Inflammatory macrophage (primary cell): ENCODE results near the gene ZNRF4.

Source experiments
- DNase-seq, 2 donors: peaks; one replicate each; pipeline ENCODE4 v3.0.0-alpha.2; 2020 to 2022

ZNRF4 gene

DNA sequence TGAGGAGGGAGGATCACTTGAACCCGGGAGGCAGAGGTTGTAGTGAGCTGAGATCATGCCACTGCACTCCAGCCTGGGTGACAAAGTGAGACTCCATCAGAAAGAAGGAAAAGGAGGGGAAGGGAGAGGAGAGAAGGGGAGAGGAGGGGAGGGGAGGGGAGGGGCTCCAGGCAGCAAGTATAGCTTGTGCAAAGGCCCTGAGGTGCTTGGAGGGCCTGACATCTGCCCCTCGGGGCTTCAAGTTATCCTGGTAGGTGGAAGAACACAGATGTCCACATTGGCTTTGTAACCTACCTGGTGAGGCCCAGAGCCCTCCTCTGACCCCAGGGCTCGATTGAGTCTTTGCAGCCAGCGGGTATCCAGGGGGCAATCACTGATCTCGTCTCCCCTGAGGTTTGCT is 11.5 kb upstream of the ZNRF4 start:
- no peak for DNase-seq

- no peak for DNase-seq
Observed at GRCh38 chr19:5444431-5444830, 10.8 kb upstream of the ZNRF4 start.

DNA sequence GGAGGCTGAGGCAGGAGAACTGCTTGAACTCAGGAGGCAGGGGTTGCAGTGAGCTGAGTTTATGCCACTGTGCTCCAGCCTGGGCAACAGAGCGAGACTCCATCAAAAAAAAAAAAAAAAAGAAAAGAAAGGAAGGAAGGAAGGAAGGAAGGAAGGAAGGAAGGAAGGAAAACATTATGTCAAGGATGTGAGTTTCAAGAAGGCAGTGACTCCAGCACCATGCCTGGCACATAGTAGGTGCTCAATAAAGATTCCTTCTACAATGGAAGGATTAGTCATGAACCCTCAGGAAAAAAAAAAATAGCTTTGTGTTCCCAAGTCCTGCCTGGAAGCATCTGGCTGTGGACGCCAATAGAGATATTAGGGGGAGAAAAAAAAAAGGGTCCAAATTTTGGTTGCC is 10.1 kb upstream of the ZNRF4 start:
- DNase-seq: no peak

GRCh38 chr19:5445561-5446055 is 9.6 kb upstream of the ZNRF4 start:
- no peak for DNase-seq

- DNase-seq: no peak
Observed at GRCh38 chr19:5447700-5448311, 7.4 kb upstream of the ZNRF4 start.

- no peak for DNase-seq
Observed at GRCh38 chr19:5448374-5448773, 6.8 kb upstream of the ZNRF4 start.

GRCh38 chr19:5450482-5451126 is 4.6 kb upstream of the ZNRF4 start:
- DNase-seq: peak; percentile 3 to 24

DNA sequence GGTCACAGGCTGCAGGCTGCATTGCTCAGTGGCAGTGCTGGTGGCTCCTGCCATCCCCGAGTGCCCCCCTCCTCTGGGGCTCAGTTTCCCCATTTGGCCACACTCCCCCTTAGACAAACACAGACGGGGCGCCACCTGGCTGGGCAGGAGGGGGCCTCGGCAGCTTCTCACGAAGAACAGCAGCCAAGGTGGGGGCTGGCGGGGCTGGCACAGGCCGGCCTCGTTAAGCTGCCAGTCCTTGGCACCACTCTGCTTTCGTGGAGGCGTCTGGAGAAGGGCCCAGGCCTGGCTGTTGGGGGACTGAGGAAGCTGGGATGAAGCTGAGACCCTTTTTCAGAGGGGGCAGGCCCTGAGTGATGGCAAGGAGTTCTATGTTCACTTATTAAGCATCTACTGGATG is 3.7 kb upstream of the ZNRF4 start:
- no peak for DNase-seq

GRCh38 chr19:5452594-5453565 is 2.3 kb upstream of the ZNRF4 start:
- peak in 1 of 2 donors; percentile 7 for DNase-seq

DNA sequence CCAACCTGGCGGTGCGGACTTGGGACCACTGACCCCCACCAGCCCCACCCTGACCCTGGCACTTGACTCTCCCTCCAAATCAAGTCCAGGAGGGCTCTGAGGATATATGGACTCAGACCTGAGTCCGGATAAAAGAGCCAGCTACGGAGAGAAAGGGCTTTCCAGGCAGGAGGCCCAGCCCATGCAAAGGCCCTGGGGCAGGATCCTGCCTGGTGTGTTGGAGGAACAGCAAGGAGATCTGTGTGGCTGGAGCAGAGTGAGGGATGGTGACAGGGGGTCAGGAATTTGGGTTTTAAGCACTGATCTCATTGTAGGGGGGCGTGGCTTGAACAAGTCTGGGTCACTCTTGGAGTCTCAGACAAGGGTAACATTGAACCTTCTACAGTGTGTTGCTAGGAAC is 474 bp upstream of the ZNRF4 start:
- no peak for DNase-seq

DNA sequence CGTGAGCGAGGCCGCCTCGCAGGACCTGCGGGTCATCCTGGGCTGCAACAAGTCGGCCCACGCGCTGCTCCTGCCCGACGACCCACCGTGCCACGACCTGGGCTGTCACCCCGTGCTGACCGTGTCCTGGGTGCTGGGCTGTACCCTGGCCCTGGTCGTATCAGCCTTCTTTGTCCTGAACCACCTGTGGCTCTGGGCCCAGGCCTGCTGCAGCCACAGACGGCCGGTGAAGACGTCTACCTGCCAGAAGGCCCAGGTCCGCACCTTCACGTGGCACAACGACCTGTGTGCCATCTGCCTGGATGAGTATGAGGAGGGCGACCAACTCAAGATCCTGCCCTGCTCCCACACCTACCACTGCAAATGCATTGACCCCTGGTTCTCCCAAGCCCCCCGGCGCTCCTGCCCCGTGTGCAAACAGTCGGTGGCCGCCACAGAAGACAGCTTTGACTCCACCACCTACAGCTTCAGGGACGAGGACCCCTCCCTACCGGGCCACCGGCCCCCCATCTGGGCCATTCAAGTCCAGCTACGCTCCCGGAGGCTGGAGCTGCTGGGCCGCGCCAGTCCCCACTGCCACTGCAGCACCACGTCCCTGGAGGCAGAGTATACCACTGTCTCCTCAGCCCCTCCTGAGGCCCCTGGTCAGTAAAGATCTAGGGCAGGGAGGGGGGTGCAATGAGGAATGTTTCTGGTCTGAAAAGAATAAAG is 1.1 kb downstream of the ZNRF4 start:
- no peak for DNase-seq

DNA sequence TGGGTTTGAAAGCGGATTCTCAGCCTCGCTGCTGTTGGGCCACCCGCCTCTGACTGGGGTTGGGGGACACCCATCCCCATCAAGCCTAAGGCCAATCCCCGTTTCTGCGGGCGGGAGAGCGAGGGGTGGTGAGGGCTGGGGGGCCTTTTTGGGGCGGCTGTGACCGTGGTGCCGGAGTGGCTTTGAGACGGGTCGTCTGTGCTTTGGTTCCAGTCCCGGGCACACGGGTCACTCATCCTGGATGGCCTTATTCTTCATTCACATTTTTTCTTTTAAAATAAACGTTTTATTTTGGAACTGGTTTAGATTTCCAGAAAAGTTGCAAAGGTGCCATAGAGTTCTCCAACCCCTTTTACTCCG is 1.6 kb downstream of the ZNRF4 start:
- DNase-seq: no peak

DNA sequence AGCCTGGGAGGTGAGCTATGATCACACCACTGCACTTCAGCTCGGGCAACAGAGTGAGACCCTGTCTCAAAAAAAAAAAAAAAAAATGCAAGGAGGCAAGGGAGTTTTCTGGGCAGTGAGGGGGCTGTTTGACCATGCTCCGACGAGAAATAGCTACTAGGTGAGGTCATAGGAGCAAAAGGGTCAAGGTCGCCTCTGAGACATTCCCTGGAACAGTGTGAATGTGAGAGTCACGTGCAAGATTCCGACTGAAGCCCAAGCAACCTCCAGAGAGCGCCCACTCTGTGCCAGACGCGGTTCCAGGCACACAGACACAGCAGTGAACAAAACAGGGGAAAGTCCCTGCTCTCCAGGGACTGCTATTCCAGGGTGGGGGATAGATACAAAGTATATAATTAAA is 2.5 kb downstream of the ZNRF4 start:
- DNase-seq: no peak

GRCh38 chr19:5458420-5458819 is 3.2 kb downstream of the ZNRF4 start:
- DNase-seq: no peak

GRCh38 chr19:5459360-5459759 is 4.1 kb downstream of the ZNRF4 start:
- DNase-seq: no peak

DNA sequence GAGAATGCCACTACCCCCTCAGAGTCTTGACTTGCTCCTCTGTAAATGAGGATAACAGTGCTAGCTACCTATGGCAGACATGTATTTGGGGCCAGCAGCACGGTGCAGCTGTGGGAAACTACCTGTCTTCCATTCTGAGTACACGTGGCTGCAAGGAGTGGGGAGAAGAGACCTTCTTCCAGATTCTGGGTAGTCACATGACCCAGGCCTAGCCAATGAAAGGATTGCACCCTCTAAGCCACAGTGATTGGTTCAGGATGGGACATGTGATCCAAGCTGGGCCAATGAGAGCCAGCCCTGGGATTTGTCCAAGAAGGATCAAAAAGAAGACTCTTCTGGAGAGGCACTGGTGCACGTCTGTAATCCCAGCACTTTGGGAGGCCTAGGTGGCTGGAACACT is 5.5 kb downstream of the ZNRF4 start:
- no peak for DNase-seq

GRCh38 chr19:5463959-5464358 is 8.7 kb downstream of the ZNRF4 start:
- DNase-seq: no peak

- DNase-seq: no peak
Observed at GRCh38 chr19:5466072-5466471, 10.9 kb downstream of the ZNRF4 start.

- no peak for DNase-seq
Observed at GRCh38 chr19:5466814-5467291, 11.6 kb downstream of the ZNRF4 start.

- DNase-seq: no peak
Observed at GRCh38 chr19:5470264-5470671, 15.1 kb downstream of the ZNRF4 start.

DNA sequence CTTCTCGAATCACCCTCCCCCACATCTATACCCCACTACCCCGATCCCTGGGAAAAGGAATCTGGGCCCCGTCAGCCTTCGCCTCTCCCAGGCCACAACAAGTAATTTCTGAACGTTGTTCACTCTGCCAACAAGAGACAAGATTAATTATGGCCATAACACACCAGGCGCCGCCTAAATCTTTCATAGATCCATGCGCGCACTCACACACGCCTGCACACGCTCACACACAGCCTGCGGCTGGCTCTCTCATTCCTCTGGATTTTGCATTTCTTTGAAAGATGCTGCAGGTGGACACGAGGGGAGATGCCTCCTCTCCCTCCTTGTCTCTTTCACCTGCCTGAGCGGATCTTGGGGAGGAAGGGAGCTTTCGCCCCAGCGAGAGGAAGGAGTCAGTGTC is 17.1 kb downstream of the ZNRF4 start:
- no peak for DNase-seq

GRCh38 chr19:5473646-5474045 is 18.4 kb downstream of the ZNRF4 start:
- DNase-seq: no peak
